Measurements from ENCODE around the gene VTCN1.

VTCN1 gene

DNA sequence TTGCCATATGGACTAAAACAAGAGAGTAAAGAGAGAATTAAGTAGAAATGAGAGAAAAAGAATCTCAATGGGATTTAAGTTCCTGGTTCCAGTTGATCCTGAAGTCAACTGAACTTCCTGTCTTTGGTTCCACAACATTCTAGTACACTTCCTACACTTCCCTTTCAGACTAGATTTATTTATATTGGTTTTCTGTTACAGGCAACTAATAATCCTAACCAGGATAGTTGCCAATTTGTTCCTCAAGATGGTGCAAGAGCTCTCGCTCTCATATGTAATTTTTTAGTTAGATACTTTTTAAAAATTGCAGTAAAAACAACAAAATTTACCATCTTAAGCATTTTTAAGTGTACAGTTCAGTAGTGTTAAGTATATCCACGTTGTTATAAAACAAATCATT, 60.4 kb downstream of the VTCN1 start:
- Histone ChIP-seq H3K4me3 (no peak overlapping the region), H3K9ac (no peak overlapping the region), H3K4me2 (peak overlapping the region in 2 of 11 experiments; percentile 19 to 31; a peak in 1 of 22 replicates), H3K36me3 (no peaks in the 10 kb centered on the region), H3K4me1 (peaks cover 0 to 6% (median 0%) of the 10 kb centered on the region in 10 experiments; a peak in 4 of 20 replicates), H3K27me3 (no peaks in the 10 kb centered on the region), H4K20me1 (no peaks in the 10 kb centered on the region), H3K27ac (no peak overlapping the region), H3K9me3 (replicated peaks in 1 of 11) (peaks cover 8 to 17% (median 9%) of the 10 kb centered on the region in 11 experiments)
- no peak for TF ChIP-seq Cebpa-rat (IDR thresholded peaks at IDR 0.05)

DNA sequence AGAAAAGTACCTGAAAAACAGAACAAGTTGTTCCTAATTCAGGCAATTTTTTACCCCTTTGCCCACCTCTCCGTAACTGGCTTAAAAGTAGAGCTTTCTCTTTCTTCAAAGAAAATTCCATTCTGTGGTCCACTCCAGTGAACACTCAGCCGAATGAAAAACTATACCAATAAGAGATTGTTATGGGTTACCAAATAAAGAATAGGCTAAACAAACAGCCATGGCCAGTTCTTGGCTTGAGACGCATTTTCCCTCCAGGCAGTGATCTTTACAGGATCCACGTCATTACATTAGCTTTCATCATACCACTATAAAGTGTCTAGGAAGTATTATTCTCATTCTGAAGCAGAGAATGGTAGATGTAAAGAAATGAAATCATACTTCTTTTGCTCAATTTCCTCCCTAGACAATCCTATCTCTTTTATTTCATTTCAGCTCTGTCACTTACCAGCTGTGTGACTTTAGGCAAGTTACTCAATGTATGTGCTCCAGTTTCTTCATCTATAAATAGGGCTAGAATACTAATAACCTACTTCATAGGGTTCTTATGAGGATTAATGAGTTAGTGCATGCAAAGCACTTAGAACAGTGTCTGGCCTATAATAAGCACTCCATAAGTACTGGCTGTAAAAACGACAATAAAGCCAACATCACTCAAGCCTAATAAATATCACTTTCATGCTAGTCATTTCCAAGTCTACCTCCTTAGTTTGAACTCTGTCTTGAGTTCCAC, 62.7 kb downstream of the VTCN1 start:
- TF ChIP-seq Cebpa-rat (IDR thresholded peaks at IDR 0.05), result no peak
- Histone ChIP-seq H3K9me3 (replicated peaks in 1 of 11) (peaks cover 8 to 17% (median 9%) of the 10 kb centered on the region in 11 experiments), H3K4me3 (no peak overlapping the region), H4K20me1 (no peaks in the 10 kb centered on the region), H3K36me3 (no peaks in the 10 kb centered on the region), H3K4me1 (peaks cover 0 to 6% (median 0%) of the 10 kb centered on the region in 10 experiments; a peak in 4 of 20 replicates), H3K9ac (no peak overlapping the region), H3K27me3 (no peaks in the 10 kb centered on the region), H3K27ac (no peak overlapping the region), H3K4me2 (no peak overlapping the region)

DNA sequence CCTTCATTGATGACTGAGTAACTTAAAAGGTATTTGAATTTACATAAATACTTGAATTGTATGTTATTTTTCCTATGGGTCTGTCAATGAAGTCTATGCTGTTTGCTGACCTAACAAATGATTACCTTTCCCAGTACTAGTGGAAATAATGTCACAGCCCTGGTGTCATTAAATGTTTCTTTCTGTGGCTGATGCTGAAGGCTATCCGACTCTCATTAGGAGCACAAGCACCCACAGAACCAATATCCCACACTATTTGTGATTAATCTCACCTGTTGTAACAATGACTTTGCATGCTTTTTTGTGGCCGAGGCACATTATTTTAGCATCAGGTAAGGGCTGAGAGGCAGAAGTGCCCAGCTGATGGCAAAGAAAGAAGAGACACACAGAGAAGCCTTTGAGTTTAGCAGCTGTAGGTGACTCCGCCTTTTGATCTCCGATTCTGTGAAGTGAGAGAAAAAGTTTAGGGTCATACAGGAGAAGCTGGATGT, 63.3 kb downstream of the VTCN1 start:
- Histone ChIP-seq H3K4me1 (peaks cover 0 to 6% (median 0%) of the 10 kb centered on the region in 10 experiments; a peak in 4 of 20 replicates), H3K36me3 (no peaks in the 10 kb centered on the region), H3K27ac (no peak overlapping the region), H3K4me3 (no peak overlapping the region), H3K9me3 (replicated peaks in 1 of 11) (peaks cover 8 to 14% (median 9%) of the 10 kb centered on the region in 11 experiments), H4K20me1 (no peaks in the 10 kb centered on the region), H3K9ac (no peak overlapping the region), H3K4me2 (no peak overlapping the region), H3K27me3 (no peaks in the 10 kb centered on the region)
- no peak for TF ChIP-seq Cebpa-rat (IDR thresholded peaks at IDR 0.05)

DNA sequence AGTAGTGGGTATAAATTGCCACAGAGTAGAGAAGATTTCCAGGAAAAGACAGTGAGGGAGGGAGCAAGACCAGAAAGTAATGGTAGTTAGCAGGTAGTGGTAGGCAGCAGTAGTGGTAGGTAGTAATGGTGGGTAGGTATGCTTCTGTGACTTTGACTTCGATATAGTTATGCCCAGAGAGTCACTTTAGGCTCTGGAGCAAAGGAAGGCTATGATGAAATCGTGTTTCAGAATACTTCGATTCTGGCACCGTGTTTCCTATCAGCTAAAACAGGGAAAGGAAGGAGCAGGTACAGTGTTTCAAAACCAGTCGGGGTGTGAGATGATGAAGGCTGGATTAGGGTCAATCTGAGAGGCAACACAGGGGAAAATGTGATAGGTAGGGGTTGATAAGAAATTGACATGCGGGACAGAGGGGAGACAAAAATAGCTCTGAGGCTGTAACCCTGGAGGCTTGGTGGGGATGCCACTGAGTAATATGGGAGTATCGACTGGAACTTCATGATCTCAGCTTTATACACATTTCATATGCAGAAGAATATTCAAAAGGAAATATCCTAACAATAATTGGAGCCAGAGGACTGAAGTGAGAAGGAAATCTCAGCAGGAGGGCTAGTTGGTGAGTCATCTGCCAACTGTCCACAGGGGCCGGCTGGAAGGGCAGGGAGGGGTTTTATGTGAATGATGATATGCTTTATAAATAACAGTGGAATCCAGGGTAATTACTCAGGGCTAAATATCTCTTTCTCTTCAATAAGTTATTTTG, 64.0 kb downstream of the VTCN1 start:
- Histone ChIP-seq H3K27ac (no peak overlapping the region), H3K4me2 (no peak overlapping the region)

DNA sequence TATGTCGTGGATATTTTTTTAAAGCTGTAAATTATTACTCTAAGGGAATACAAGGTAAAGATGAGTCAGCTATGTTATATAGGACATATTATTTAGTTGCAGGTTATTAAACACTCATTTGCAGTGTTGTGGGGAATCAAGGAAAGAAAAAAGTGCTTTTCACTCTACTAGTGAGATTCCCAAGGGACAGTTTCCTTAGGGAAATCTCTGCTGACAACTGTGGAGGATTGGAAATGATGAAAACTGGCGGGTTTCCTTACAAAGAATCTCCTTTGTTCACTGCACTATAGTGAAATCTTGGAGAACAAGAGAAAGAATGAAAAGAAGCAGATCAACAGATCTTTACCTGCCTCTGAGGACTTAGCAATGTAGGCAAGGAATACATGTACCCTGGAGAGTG, 64.7 kb downstream of the VTCN1 start:
- H3K4me1 ChIP-seq, result peaks cover 0 to 6% (median 0%) of the 10 kb centered on the region in 10 experiments; a peak in 4 of 20 replicates
- H3K36me3 ChIP-seq, result no peaks in the 10 kb centered on the region
- no peak overlapping the region for H3K4me2 ChIP-seq
- no peak for TF ChIP-seq Cebpa-rat (IDR thresholded peaks at IDR 0.05)
- no peak overlapping the region for H3K4me3 ChIP-seq
- no peaks in the 10 kb centered on the region for H3K27me3 ChIP-seq
- H3K9ac ChIP-seq, result no peak overlapping the region
- no peaks in the 10 kb centered on the region for H4K20me1 ChIP-seq
- no peak overlapping the region for H3K27ac ChIP-seq
- H3K9me3 ChIP-seq (replicated peaks in 1 of 11), result peaks cover 0 to 3% (median 2%) of the 10 kb centered on the region in 11 experiments; a peak in 15 of 22 replicates

More for the DNA sequence above, 64.0 kb downstream of the VTCN1 start:
- no peaks in the 10 kb centered on the region for H3K27me3 ChIP-seq
- H3K4me3 ChIP-seq, result no peak overlapping the region
- no peaks in the 10 kb centered on the region for H4K20me1 ChIP-seq
- no peaks in the 10 kb centered on the region for H3K36me3 ChIP-seq
- no peak for TF ChIP-seq Cebpa-rat (IDR thresholded peaks at IDR 0.05)
- H3K9me3 ChIP-seq (replicated peaks in 1 of 11), result peaks cover 7 to 10% (median 8%) of the 10 kb centered on the region in 11 experiments
- H3K9ac ChIP-seq, result no peak overlapping the region
- peaks cover 0 to 6% (median 0%) of the 10 kb centered on the region in 10 experiments; a peak in 4 of 20 replicates for H3K4me1 ChIP-seq

DNA sequence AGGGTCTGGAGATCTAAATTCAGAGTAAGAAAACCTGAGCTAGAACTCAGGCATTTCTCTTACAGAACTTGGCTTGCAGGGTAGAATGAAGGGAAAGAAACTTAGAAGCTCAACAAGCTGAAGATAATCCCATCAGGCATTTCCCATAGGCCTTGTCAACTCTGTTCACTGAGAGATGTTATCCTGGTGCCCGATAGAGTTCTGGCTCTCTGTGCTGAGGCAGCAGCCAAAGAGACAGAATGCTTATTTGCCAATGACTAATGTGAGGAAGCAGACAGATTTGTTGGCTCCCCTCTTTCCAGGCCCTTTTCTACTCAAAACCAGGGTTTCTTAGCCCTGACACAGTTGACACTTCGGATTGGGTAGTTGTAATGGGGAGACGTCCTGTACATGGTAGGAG, 66.9 kb downstream of the VTCN1 start:
- H4K20me1 ChIP-seq, result no peaks in the 10 kb centered on the region
- H3K9ac ChIP-seq, result no peak overlapping the region
- H3K4me2 ChIP-seq, result no peak overlapping the region
- H3K36me3 ChIP-seq, result no peaks in the 10 kb centered on the region
- H3K4me3 ChIP-seq, result no peak overlapping the region
- no peaks in the 10 kb centered on the region for H3K4me1 ChIP-seq
- no peak overlapping the region for H3K27ac ChIP-seq
- TF ChIP-seq Cebpa-rat (IDR thresholded peaks at IDR 0.05), result no peak
- no peaks in the 10 kb centered on the region for H3K27me3 ChIP-seq
- no peaks in the 10 kb centered on the region for H3K9me3 ChIP-seq (replicated peaks in 1 of 11)

DNA sequence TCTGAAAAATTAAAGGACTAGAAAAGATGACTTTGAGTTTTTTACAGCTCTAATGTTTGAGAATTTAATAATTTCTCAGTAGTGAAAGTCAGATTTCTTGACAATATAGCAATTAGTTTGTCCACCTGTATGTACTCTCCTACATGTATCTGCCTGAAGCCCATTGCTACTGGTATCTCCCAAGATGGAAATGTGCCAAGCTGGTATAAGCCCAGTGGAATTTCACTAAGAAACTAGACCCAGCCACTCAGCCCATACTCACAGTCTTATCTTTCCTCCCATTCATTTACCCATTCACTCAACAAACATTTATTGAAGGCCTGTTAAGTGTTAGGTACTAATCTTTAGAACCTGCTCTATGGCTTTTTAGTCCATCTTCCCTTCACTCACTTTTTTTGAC, 67.6 kb downstream of the VTCN1 start:
- no peaks in the 10 kb centered on the region for H3K27me3 ChIP-seq
- no peaks in the 10 kb centered on the region for H3K4me1 ChIP-seq
- H3K9me3 ChIP-seq (replicated peaks in 1 of 11), result no peaks in the 10 kb centered on the region
- H3K4me2 ChIP-seq, result no peak overlapping the region
- no peak overlapping the region for H3K27ac ChIP-seq
- H3K36me3 ChIP-seq, result no peaks in the 10 kb centered on the region
- no peaks in the 10 kb centered on the region for H4K20me1 ChIP-seq
- H3K9ac ChIP-seq, result no peak overlapping the region
- no peak overlapping the region for H3K4me3 ChIP-seq
- no peak for TF ChIP-seq Cebpa-rat (IDR thresholded peaks at IDR 0.05)

DNA sequence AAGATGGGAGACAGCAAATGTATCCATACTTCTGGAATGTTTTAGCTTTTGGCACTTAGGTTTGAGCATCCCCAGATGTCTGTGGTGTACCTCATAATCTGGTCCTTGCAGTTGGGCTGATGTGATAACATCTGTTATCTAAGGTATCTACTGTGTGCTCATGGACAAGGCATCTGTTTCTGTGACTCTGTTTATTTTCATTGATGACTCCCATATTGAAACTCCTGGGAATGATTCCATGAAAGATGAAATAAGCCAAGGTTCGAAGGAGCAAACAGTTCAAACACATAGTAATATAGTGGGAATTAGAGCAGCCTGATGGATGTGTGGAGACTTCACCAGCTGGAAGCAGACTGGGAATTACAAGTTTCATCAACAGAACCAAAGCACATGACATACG, 68.5 kb downstream of the VTCN1 start:
- H3K27me3 ChIP-seq, result no peaks in the 10 kb centered on the region
- H3K4me1 ChIP-seq, result no peaks in the 10 kb centered on the region
- no peaks in the 10 kb centered on the region for H4K20me1 ChIP-seq
- no peak for TF ChIP-seq Cebpa-rat (IDR thresholded peaks at IDR 0.05)
- no peak overlapping the region for H3K9ac ChIP-seq
- H3K36me3 ChIP-seq, result no peaks in the 10 kb centered on the region
- H3K27ac ChIP-seq, result no peak overlapping the region
- no peak overlapping the region for H3K4me2 ChIP-seq
- no peak overlapping the region for H3K4me3 ChIP-seq
- H3K9me3 ChIP-seq (replicated peaks in 1 of 11), result no peaks in the 10 kb centered on the region

DNA sequence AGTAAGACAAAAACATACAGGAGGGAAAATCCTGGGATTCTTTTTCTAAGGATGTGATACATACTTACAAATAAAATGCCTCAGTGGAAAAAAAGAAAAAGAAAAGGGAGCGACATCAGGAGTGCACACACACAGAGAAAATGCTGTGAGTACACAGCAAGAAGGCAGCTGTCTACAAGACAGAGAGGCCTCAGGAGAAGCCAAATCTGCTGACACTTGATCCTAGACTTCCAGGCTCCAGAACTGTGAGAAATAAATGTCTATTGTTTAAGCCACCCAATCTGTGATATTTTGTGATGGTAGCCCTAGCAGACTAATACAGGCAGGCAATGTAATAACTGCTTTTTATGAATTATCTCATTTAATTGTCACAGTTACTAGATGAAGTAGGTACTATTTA, 72.2 kb downstream of the VTCN1 start:
- Histone ChIP-seq H3K9ac (no peak overlapping the region), H3K4me2 (no peak overlapping the region), H3K4me1 (0 out of 20 replicates have a peak, but pooled peaks cover 0 to 3% (median 0%) of the 10 kb centered on the region in 10 experiments), H3K27me3 (no peaks in the 10 kb centered on the region), H3K9me3 (replicated peaks in 1 of 11) (no peaks in the 10 kb centered on the region), H4K20me1 (no peaks in the 10 kb centered on the region), H3K4me3 (no peak overlapping the region), H3K27ac (no peak overlapping the region), H3K36me3 (no peaks in the 10 kb centered on the region)
- TF ChIP-seq Cebpa-rat (IDR thresholded peaks at IDR 0.05), result no peak
